HepG2 (cell line): ENCODE data around the gene IFT80. TPM values are rescaled to one million over a fixed set of nuclear protein-coding genes. Genes with fewer than 3 reads are reported as not detected.

Experiments used
- ATAC-seq: fragments of 200-7000 bp; cut with Tn5 transposase; 3 replicates; pipeline ENCODE4 v1.9.1; 2020; ENCODE audit warnings: mild to moderate bottlenecking, moderate library complexity
- BruUV-seq: library from RNA; stranded (reverse); fragments of 400-500 nt; replicated peaks from 2 replicates; lab custom pipeline; 2021; lab: Mats Ljungman, UMichigan
- CTCF ChIA-PET: fragments of 300-600 bp; formaldehyde crosslinking; extraction: SDS; loops from one replicate; lab custom pipeline; 2021; ENCODE audit warnings: low total read pairs, inconsistent platforms, low intra/inter-chr PET ratio; lab: Yijun Ruan, JAX
- POLR2A ChIA-PET: fragments of 350-600 bp; sonication (Branson Sonifier 250); formaldehyde crosslinking; loops from one replicate; lab custom pipeline; 2020; ENCODE audit warnings: antibody characterized with exemption, inconsistent platforms; lab: Yijun Ruan, JAX
- DNase-seq: peaks from one replicate; pipeline ENCODE4 v3.0.0-alpha.2; 2015; ENCODE audit warnings: low spot score
- FAIRE-seq: peaks from 3 replicates; lab custom pipeline; 2011; peaks lifted over from hg19 to GRCh38; lab: Jason Lieb, UNC
- H2AFZ ChIP-seq: one replicate; pipeline ENCODE4 v1.6.1; 2011; ENCODE audit warnings: low read length, inconsistent platforms
- H3K27ac ChIP-seq: fragments of 300-600 bp; 3 replicates; pipeline ENCODE4 v1.8.0; 2011; ENCODE audit warnings: mixed run types, mild to moderate bottlenecking, mixed read lengths, low read length, inconsistent platforms; ENCODE audit not compliant: insufficient read depth; ENCODE audit errors: extremely low read length
- H3K27me3 ChIP-seq, 2 experiments: fragments of 200-600 bp in 1 of 2; 2 replicates in 1 of 2; 3 replicates in 1 of 2; pipeline versions ENCODE4 v1.6.0 to v1.8.0; 2011; ENCODE audit warnings: low read length in 2 of 2, mild to moderate bottlenecking in 2 of 2, moderate library complexity in 2 of 2, inconsistent platforms in 1 of 2; ENCODE audit not compliant: insufficient read depth in 2 of 2, control insufficient read depth in 1 of 2
- H3K36me3 ChIP-seq, 2 experiments: fragments of 200-600 bp in 1 of 2; replicated peaks in 1 of 2; 2 replicates in 1 of 2; 3 replicates in 1 of 2; pipeline versions ENCODE4 v1.5.1 to v1.8.0; 2011; ENCODE audit warnings: low read length in 2 of 2, inconsistent platforms in 1 of 2; ENCODE audit not compliant: insufficient read depth in 2 of 2, control insufficient read depth in 1 of 2
- H3K4me1 ChIP-seq: 2 replicates; pipeline ENCODE4 v1.5.1; 2012; ENCODE audit warnings: low read length, inconsistent platforms; ENCODE audit not compliant: insufficient read depth
- H3K4me2 ChIP-seq: 2 replicates; pipeline ENCODE4 v1.6.0; 2011; ENCODE audit warnings: low read depth, low read length, inconsistent platforms
- H3K4me3 ChIP-seq, 3 experiments: fragments of 200-600 bp in 1 of 3; sonication (generic), shearing (Covaris generic) in 1 of 3; replicated peaks in 1 of 3; 2 replicates each; pipeline ENCODE4 v1.5.1; 2011 to 2016; ENCODE audit warnings: low read length in 3 of 3, inconsistent platforms in 2 of 3, low read depth in 2 of 3, mild to moderate bottlenecking in 2 of 3, control low read depth in 1 of 3, mixed read lengths in 1 of 3; ENCODE audit not compliant: insufficient read depth in 1 of 3
- H3K79me2 ChIP-seq: one replicate; pipeline ENCODE4 v1.6.1; 2011; ENCODE audit warnings: low read length, inconsistent platforms; ENCODE audit not compliant: insufficient read depth
- H3K9ac ChIP-seq: 2 replicates; pipeline ENCODE4 v1.6.0; 2011; ENCODE audit warnings: mild to moderate bottlenecking, low read depth, low read length, inconsistent platforms; ENCODE audit not compliant: insufficient read depth
- H3K9me3 ChIP-seq: 2 replicates; pipeline ENCODE4 v1.5.1; 2012; ENCODE audit warnings: mild to moderate bottlenecking, low read length
- H4K20me1 ChIP-seq: 2 replicates; pipeline ENCODE4 v1.6.0; 2011; ENCODE audit warnings: inconsistent platforms, mild to moderate bottlenecking, low read length, moderate library complexity; ENCODE audit not compliant: insufficient read depth
- FIP1L1 ChIP-seq: fragments of 200-400 bp; formaldehyde crosslinking; IDR thresholded peaks from 2 replicates; pipeline ENCODE4 v1.6.1; 2018; ENCODE audit warnings: low read depth, mild to moderate bottlenecking, low read length, moderate library complexity, borderline replicate concordance; ENCODE audit not compliant: insufficient read depth
- FOXP1 ChIP-seq, 2 experiments: fragments of 450-650 bp in 1 of 2; IDR thresholded peaks; 2 replicates each; pipeline ENCODE4 v1.6.1; 2017 to 2018; ENCODE audit warnings: antibody characterized with exemption in 1 of 2
- RNF219 ChIP-seq: sonication (generic); formaldehyde crosslinking; IDR thresholded peaks from 2 replicates; pipeline ENCODE4 v1.5.0; 2020; ENCODE audit warnings: mild to moderate bottlenecking, missing genetic modification reagents
- SRSF1 ChIP-seq: fragments of 200-400 bp; formaldehyde crosslinking; optimal IDR thresholded peaks from 2 replicates; pipeline ENCODE3; 2017; ENCODE audit warnings: mild to moderate bottlenecking, low read depth, low read length, moderate library complexity
- TFDP2 ChIP-seq: sonication (generic); formaldehyde crosslinking; IDR thresholded peaks from 2 replicates; pipeline ENCODE4 v1.4.0; 2020; ENCODE audit warnings: missing genetic modification reagents
- TOE1 ChIP-seq: sonication (generic); formaldehyde crosslinking; IDR thresholded peaks from 2 replicates; pipeline ENCODE4 v1.4.0; 2020; ENCODE audit warnings: mild to moderate bottlenecking, missing genetic modification reagents
- ZNF121 ChIP-seq: sonication (generic); formaldehyde crosslinking; IDR thresholded peaks from 2 replicates; pipeline ENCODE4 v1.5.0; 2020; ENCODE audit warnings: mild to moderate bottlenecking, missing genetic modification reagents
- ZNF329 ChIP-seq: sonication (generic); formaldehyde crosslinking; IDR thresholded peaks from 2 replicates; pipeline ENCODE4 v1.9.0; 2021; ENCODE audit warnings: low read depth, mild to moderate bottlenecking, missing genetic modification reagents
- ZNF570 ChIP-seq: sonication (generic); formaldehyde crosslinking; IDR thresholded peaks from 2 replicates; pipeline ENCODE4 v1.4.0; 2020; ENCODE audit warnings: mild to moderate bottlenecking, missing genetic modification reagents, borderline replicate concordance
- WGBS: methylation state at CpG from one replicate; pipeline ENCODE4 v1.1.6; 2017; ENCODE audit warnings: low lambda C conversion rate; 5-methylcytosine and 5-hydroxymethylcytosine counted together
- in situ Hi-C: cut with HindIII; loops from 2 replicates; pipeline ENCODE4 v1.10.0; 2017; ENCODE audit warnings: low pct_unique_long_range_greater_than_20kb; ENCODE audit not compliant: extremely low pct_ligation_motif_present
- intact Hi-C: fragments of 100-400 bp; cut with micrococcal nuclease; formaldehyde crosslinking; loops from one replicate; pipeline ENCODE4 v1.10.0; 2022; ENCODE audit not compliant: unreplicated experiment
- polyA plus RNA-seq, 8 experiments: library from polyadenylated mRNA; depleted of rRNA in 3 of 8; stranded (reverse) in 7 of 8; unstranded in 1 of 8; fragments of >200 nt; fragmentation: Illumina TruSeq in 4 of 8; extraction: Trizol in 4 of 8; gene quantifications; 2 replicates each; pipeline versions ENCODE4 v1.2.1 to v1.2.3, GENCODE V29; 2011 to 2016; ENCODE audit warnings: low read depth in 4 of 8, missing spikeins in 1 of 8, mixed read lengths in 1 of 8; ENCODE audit not compliant: insufficient read depth in 1 of 8
- total RNA-seq, 5 experiments: library from RNA; depleted of rRNA; stranded (reverse); fragments of >200 nt; fragmentation: Illumina TruSeq; extraction: Trizol; gene quantifications; 2 replicates each; pipeline ENCODE4 v1.2.3, GENCODE V29; 2016; ENCODE audit warnings: low read depth in 1 of 5

Gene IFT80
- total and polyA plus RNA-seq, 2 of the 13 experiments (the other 11 are each of a cell fraction or from before 2014, with no cell fraction given): 11.4 to 15.7 TPM

- TF ChIP-seq TFDP2 (CRISPR knock-in tag): no peak
- TF ChIP-seq ZNF121 (CRISPR knock-in tag): no peak
- no peak for TF ChIP-seq SRSF1
- TF ChIP-seq ZNF570 (CRISPR knock-in tag): no peak
These were observed 102.4 kb downstream of the IFT80 start (continued) for GRCh38 chr3:160296591-160296990.

GRCh38 chr3:160291909-160292299 lies 107.1 kb downstream of the IFT80 start:
- FAIRE-seq (no peak), ATAC-seq (peak; percentile 21; the same call in 2 of the 3 replicates), DNase-seq (no peak)
- BruUV-seq: no TSS peak
- Histone ChIP-seq H3K36me3 (no peaks in the 10 kb centered on the region), H3K27me3 (no peaks in the 10 kb centered on the region), H3K4me2 (no peak overlapping the region), H2AFZ (no peak overlapping the region), H4K20me1 (no peaks in the 10 kb centered on the region), H3K4me1 (peaks cover 18% of the 10 kb centered on the region), H3K9ac (no peak overlapping the region), H3K79me2 (no peaks in the 10 kb centered on the region), H3K4me3 (no peak overlapping the region), H3K27ac (peak overlapping the region; percentile 16), H3K9me3 (no peaks in the 10 kb centered on the region)
- POLR2A ChIA-PET: interaction anchor here (1.0 kb wide), 1 partner anchor 39 kb away, joined by 4 read pairs; no protein-coding TSS in a partner anchor
- in situ Hi-C loops: no loop called here
- 81% methylated on average over 3 of the region's 3 CpGs for WGBS
- CTCF ChIA-PET: no interaction called here
- intact Hi-C loops: loop anchor here (2.0 kb wide), 1 partner anchor 39 kb away; no protein-coding TSS in a partner anchor
- TF ChIP-seq FOXP1 (IDR thresholded peaks at IDR 0.05) (no peak), FOXP1 (CRISPR knock-in tag; IDR thresholded peaks at IDR 0.05) (no peak), ZNF329 (CRISPR knock-in tag) (no peak), TOE1 (CRISPR knock-in tag) (no peak), RNF219 (CRISPR knock-in tag) (no peak), FIP1L1 (no peak)
